Amygdala (tissue), 56 donors: ENCODE measurements around the gene TMEM59.
"Not testable (repeated sequence)": the region's sequence is repeated elsewhere in the genome, so short reads cannot be mapped to it uniquely, and the experiment has no call there.

ENCODE experiments used
- DNase-seq, 56 donors: peaks; one replicate each; lab custom pipeline; 2025; lab: John Stamatoyannopoulos, UW

Gene TMEM59

GRCh38 chr1:54014009-54014629, 38.9 kb downstream of the TMEM59 start:
- DNase-seq = no peak

DNA sequence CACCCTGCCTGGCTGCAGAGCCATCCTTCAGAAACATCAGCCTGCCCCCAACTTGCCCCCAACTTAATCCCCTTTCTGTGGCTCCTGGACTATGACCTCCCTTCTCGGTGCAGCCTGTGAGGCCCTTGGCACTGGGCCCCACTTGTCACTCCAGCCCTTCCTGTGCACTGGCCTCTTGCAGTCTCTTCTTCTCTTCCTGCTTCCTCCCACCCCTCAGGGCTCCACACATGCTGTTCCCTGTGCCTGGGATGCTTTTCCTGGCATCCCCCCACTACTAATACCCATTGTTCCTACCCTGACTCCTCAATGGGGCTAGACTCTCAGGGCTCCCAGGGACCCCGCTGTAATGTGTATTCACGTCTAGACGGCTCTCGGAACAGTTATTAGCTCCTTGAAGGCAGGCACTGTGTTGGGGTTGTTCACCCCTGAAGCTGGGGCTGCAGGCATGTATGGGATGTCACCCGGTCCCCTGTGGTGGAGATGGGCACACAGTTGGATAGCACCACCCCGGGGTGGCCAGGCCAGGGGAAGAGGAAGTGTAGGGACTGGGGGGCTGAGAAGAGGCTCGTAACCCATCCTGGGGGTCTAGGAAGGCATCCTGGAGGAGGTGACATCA, 39.5 kb downstream of the TMEM59 start:
- no peak for DNase-seq

GRCh38 chr1:54012863-54013262, 40.1 kb downstream of the TMEM59 start:
- DNase-seq = no peak

DNA sequence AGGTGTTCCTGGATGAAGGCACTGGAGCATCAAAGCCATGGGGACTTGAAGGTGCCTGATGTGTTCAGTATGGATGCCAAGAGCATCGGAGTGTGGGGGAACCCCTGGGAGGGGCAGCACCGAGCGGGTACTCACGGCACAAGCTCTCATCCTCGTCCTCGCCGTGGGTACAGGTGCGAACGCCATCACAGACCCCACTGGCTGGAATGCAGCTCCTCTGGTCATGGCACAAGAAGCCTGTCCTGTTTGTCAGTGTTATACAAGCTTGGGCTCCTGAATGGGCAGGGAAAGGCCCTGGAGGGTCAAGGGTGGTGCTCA, 41.0 kb downstream of the TMEM59 start:
- no peak for DNase-seq

DNA sequence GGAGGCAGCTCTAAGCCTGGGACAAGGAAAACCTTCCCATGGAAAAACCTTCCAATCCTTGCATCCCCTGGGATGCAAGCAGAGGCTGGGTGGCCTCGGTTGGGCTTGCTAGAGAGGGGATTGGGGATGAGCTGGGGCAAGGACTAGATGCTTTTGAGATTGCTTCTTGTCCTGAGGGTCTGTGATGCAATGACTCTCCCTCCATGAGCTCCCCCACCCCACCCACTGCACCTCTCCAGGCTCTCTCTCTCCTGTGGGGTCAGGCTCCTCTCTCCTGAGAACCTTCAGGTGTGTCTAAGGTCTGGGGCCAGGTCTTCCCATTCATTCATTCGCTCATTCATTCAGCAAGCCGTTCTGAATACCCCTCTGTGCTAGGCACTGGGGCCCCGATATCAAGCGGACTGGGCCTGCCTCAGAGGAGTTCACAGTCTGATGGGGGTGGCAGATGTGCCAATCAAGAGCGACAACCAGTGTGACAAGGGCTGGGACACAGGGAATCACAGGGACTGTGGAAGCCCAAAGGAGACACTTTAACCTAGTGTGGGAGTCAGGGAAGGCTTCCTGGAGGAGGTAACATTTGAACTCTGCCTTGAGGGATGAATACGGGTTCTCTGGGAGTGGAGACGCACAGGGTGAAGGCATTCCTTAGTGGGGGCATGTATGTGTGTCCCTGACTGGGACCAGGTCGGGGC, 41.5 kb downstream of the TMEM59 start:
- DNase-seq = no peak

GRCh38 chr1:54010415-54011117, 42.4 kb downstream of the TMEM59 start:
- no peak for DNase-seq

GRCh38 chr1:54009406-54009805, 43.6 kb downstream of the TMEM59 start:
- no peak for DNase-seq

GRCh38 chr1:54008876-54009275, 44.1 kb downstream of the TMEM59 start:
- no peak for DNase-seq

GRCh38 chr1:54007613-54008012, 45.4 kb downstream of the TMEM59 start:
- no peak for DNase-seq

- DNase-seq = no peak
Measured at GRCh38 chr1:54006508-54006907, 46.5 kb downstream of the TMEM59 start.

GRCh38 chr1:54004481-54005049, 48.4 kb downstream of the TMEM59 start:
- DNase-seq = no peak

GRCh38 chr1:54003750-54004480, 49.1 kb downstream of the TMEM59 start:
- not testable (repeated sequence) for DNase-seq

DNA sequence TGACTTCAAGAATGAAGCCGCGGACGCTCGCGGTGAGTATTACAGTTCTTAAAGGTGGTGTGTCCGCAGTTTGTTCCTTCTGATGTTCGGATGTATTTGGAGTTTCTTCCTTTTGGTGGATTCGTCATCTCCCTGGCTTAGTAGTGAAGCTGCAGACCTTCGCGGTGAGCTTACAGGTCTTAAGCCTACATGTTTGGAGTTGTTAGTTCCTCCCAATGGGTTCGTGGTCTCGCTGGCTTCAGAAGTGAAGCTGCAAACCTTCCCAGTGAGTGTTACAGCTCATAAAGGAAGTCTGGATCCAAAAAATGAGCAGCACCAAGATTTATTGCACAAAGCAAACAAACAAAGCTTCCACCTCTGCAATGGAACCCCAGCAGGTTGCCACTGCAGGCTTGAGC, 49.8 kb downstream of the TMEM59 start:
- no peak for DNase-seq

DNA sequence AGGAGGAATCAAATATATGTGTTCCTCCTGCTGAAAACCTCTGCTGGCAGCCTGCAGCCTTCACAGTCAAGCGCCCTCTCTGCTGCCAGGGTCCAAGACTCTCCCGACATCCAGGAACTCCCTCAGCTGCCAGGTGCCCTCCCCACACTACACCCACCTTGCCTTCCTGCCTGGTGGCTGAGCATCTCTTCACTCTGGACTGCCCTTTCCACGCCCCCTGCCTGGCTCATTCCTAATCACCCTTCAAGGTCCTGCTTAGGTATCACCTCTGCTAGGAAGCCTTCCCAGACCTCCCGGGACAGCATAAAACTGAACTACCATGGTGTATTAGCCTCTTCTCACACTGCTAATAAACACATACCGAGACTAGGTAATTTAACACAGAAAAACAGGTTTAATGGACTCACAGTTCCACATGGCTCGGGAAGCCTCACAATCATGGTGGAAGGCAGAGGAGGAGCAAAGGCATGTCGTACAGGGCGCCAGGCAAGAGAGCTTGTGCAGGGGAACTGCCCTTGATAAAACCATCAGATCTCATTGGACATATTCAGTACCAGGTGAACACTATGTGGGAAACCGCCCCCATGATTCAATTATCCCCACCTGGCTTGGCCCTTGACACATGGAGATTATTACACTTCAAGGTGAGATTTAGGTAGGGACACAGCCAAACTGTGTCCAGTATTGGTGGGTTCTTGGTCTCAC, 50.3 kb downstream of the TMEM59 start:
- DNase-seq = no peak

GRCh38 chr1:54001591-54001990, 51.4 kb downstream of the TMEM59 start:
- no peak for DNase-seq

DNA sequence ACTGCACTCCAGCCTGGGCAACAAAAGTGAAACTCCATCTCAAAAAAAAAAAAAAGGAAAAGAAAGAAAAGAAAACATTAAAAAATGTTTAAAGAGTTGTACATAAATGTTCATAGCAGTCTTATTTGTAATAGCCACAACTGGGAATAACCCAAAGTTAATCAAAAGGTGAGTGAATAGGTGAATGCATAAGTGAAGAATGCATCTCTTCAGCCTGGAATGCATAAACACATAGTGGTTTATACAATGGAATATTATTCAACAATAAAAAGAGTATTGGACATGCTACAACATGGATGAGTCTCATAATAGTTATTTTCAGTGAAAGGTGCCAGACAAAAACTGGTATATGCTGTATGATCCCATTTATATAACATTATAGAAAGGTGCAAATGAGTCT, 53.1 kb downstream of the TMEM59 start:
- DNase-seq = no peak

GRCh38 chr1:53998223-53998622, 54.8 kb downstream of the TMEM59 start:
- no peak for DNase-seq

GRCh38 chr1:53995683-53996082, 57.3 kb downstream of the TMEM59 start:
- no peak for DNase-seq

DNA sequence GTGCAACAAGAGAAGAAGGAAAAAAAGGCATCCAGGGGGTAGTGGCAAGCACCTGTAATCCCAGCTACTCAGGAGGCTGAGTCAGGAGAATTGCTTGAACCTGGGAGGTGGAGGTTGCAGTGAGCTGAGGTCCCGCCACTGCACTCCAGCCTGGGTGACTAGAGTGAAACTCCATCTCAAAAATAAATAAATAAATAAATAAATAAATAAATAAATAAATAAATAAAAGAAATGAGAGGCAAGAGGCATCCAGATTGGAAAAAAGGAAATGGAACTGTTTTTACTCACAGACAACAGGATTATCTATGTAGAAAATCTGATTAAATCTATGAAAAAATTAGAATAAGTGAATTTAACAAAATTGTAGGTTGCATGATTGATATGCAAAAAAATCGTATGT, 58.5 kb downstream of the TMEM59 start:
- not testable (repeated sequence) for DNase-seq
